ENCODE measurements around the gene LRCH1. TPM values are rescaled to one million over a fixed set of nuclear protein-coding genes. Genes with fewer than 3 reads are reported as not detected.

Gene LRCH1
- total and polyA plus RNA-seq, 10 of the 15 experiments (the other 5 are each of a cell fraction or from before 2014, with no cell fraction given) = 5.3 to 48.9 (median 14.4) TPM

GRCh38 chr13:46569456-46569855 is 16.5 kb downstream of the LRCH1 start:
- SMC1A ChIA-PET (ENCODE audit: uncharacterized antibody, unreplicated experiment) = interaction anchor here (0.7 to 30.5 kb wide), 9 partner anchors 9 to 99 kb away, joined by 3 to 367 read pairs (median 18); partner anchors contain the start of gene LRCH1
- FAIRE-seq (no peak), ATAC-seq (no peak), DNase-seq (ENCODE audit: low read depth, low spot score) (no peak)
- H3K4me3 ChIP-seq = no peak overlapping the region
- peaks cover 45% of the 10 kb centered on the region for H3K4me1 ChIP-seq (ENCODE audit: control insufficient read depth, insufficient read depth, low read length)
- H3K27ac ChIP-seq (ENCODE audit: control insufficient read depth, insufficient read depth) = no peak overlapping the region
- BruUV-seq (replicated peaks) = no TSS peak
- intact Hi-C loops (cut with micrococcal nuclease; ENCODE audit: unreplicated experiment) = no loop called here
- H3K79me2 ChIP-seq (ENCODE audit: control insufficient read depth, insufficient read depth, low read length) = peaks cover 98% of the 10 kb centered on the region
- H3K9me3 ChIP-seq (replicated peaks; ENCODE audit: control insufficient read depth, insufficient read depth, low read length) = no peaks in the 10 kb centered on the region
- no peaks in the 10 kb centered on the region for H3K27me3 ChIP-seq (replicated peaks in 1 of 2; ENCODE audit: control insufficient read depth in 2 of 2, insufficient read depth in 2 of 2, low read length in 1 of 2)
- H3K9ac ChIP-seq (ENCODE audit: control insufficient read depth, insufficient read depth, low read length) = no peak overlapping the region
- RAD21 ChIA-PET (ENCODE audit: unreplicated experiment) = interaction anchor here (1.0 to 4.6 kb wide), 6 partner anchors 8 to 148 kb away, joined by 3 to 22 read pairs (median 6); partner anchors contain the start of gene LRCH1
- H3K36me3 ChIP-seq (ENCODE audit: control insufficient read depth in 2 of 2, insufficient read depth in 2 of 2, low read length in 1 of 2) = peaks cover 0 to 4% of the 10 kb centered on the region in 2 experiments; a peak in 1 of 4 replicates
- POLR2A ChIA-PET = interaction anchor here (0.8 to 4.7 kb wide), 2 partner anchors 14 to 33 kb away, joined by 6 to 24 read pairs; no protein-coding TSS in a partner anchor
- no peak overlapping the region for H2AFZ ChIP-seq (ENCODE audit: control insufficient read depth, low read depth, low read length)
- H3K4me2 ChIP-seq (ENCODE audit: control insufficient read depth, insufficient read depth) = no peak overlapping the region
- TF ChIP-seq POLR2AphosphoS2 (IDR thresholded peaks at IDR 0.05; ENCODE audit: low read depth, low read length) = no peak
- TF ChIP-seq CREB1 (IDR thresholded peaks at IDR 0.05; ENCODE audit: low read depth) = no peak
- no peak for TF ChIP-seq HSF1 (IDR thresholded peaks at IDR 0.05; ENCODE audit: low read depth, low read length)
- no peak for TF ChIP-seq KLF5 (IDR thresholded peaks at IDR 0.05; ENCODE audit: partially characterized antibody)
- no peak for TF ChIP-seq CEBPZ (IDR thresholded peaks at IDR 0.05; ENCODE audit: low read depth, low read length)
- no peak for TF ChIP-seq YY1 (IDR thresholded peaks at IDR 0.05; ENCODE audit: low read depth, low read length)
- TF ChIP-seq E2F8 (IDR thresholded peaks at IDR 0.05; ENCODE audit: low read depth, partially characterized antibody) = no peak
- TF ChIP-seq SP1 (IDR thresholded peaks at IDR 0.05; ENCODE audit: low read depth, low read length) = no peak
- no peak for TF ChIP-seq SMAD1 (IDR thresholded peaks at IDR 0.05; ENCODE audit: low read depth, partially characterized antibody)
- no peak for TF ChIP-seq GATAD2B (conservative IDR thresholded peaks at IDR 0.05; ENCODE audit: low read depth)
- TF ChIP-seq ZNF24 (IDR thresholded peaks at IDR 0.05) = no peak
- 83% methylated on average over 7 of the region's 7 CpGs for WGBS (ENCODE audit: insufficient coverage, insufficient replicate concordance, low lambda C conversion rate, missing lambda C conversion rate)
- in situ Hi-C loops (cut with MboI) = no loop called here
- peaks cover 9% of the 10 kb centered on the region for H4K20me1 ChIP-seq (ENCODE audit: control insufficient read depth, insufficient read depth)
- CTCF ChIA-PET = interaction anchor here (1.0 to 5.3 kb wide), 3 partner anchors 14 to 53 kb away, joined by 3 to 39 read pairs (median 9); partner anchors contain the start of gene LRCH1

Measured in GM12878 (cell line).